ENCODE results near the gene NDUFC2.
"Not testable (repeated sequence)": the region's sequence is repeated elsewhere in the genome, so short reads cannot be mapped to it uniquely, and the experiment has no call there.

NDUFC2 gene

DNA sequence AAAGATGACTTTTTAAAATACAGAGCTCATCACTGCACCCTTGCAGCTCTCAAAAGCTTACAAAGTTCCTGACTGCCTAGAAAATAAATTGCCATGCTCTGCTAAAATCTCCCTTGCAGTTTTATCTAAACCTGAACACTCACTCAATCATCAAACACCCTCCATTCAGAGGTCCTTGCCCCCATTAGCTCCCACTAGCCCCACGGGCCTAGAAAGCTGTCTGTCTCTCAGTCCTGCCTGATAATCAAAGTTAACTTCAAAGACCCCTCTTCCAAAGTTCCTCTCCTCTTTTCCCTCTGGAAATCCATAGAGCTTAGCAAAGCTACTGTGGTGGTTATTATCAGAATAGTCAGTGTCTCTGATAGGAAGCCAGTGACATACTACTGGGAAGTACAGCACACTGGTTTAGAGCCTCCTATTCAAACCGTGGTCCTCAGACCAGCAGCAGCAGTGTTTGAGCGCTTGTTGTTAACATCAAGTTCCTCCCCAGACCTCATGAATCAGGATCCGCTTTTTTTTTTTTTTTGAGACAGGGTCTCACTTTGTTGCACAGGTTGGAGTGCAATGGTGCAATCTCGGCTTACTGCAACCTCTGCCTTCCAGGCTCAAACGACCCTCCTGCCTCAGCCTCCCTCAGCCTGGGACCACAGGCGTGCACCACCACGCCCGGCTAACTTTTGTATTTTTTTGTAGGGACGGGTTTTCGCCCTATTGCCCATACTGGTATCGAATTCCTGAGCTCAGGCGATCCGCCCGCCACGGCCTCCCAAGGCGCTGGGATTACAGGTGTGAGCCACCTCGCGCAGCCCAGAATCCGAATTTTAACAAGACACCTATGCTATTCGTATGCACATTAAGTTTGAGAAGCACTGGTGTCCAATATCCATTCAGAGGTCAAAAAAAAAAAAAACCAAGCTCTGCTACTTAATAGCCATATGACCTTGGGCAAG is 1.2 kb downstream of the NDUFC2 start:
- no peak for DNase-seq

DNA sequence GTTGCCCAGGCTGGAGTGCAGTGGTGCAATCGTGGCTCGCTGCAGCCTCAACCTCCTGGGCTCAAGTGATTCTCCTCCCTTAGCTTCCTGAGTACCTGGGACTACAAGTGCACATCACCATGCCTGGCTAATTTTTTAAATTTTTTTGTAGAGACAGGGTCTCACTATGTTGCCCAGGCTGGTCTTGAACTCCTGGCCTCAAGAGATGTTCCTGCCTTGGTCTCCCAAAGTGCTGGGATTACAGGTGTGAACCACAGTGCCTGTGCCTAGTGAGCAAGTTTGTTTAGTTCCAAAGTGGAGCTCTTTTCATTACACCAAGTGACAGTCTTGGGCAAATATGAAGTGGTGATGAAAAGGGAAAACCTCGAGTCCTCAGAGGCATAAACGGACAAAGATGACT is 2.1 kb downstream of the NDUFC2 start:
- DNase-seq, result not testable (repeated sequence)

DNA sequence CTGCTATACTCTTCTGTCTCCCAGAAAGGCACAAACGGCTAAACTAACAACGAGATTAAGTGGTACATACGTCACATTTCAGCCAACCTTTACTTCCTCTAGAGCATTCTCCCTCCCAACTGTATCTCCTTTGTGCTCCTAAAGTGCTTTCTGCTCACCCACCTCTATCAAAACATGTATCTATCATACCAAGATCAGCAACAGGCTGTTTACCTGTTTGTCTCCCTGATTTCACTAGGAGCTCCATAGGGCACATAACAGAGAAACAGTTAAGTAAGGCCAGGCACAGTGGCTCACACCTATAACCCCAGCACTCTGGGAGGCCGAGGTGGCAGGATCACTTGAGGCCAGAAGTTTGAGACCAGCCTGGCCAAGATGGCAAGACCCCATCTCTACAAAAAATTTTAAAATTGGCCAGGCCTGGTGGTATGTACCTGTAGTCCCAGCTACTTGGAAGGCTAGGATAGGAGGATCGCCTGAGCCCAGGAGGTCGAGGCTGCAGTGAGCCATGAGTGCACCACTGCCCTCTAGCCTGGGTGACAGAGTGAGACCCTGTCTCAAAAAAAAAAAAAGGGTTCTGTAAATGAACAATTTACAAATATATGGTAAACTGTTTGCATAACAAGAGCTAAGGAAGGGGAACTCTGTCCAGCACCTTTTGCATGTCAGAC is 2.8 kb downstream of the NDUFC2 start:
- no peak for DNase-seq

DNA sequence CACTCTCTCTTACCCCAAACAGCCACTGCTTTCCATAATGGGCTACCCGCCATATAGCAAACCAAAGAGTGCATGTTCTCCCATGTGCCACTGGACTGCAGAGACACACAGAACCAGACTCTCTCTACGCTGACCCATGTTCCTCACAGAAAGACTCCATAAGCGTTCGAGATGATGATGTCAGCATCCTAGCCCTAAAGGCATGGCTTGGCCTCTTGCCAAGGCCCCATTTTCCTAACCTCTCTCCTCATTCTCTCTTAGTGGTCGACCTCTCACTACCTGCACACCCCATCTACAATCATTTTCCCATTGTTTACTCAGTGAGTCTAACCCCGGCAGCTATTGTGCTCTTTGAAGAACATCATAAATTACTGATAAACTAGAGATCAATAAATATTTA is 4.9 kb downstream of the NDUFC2 start:
- no peak for DNase-seq

DNA sequence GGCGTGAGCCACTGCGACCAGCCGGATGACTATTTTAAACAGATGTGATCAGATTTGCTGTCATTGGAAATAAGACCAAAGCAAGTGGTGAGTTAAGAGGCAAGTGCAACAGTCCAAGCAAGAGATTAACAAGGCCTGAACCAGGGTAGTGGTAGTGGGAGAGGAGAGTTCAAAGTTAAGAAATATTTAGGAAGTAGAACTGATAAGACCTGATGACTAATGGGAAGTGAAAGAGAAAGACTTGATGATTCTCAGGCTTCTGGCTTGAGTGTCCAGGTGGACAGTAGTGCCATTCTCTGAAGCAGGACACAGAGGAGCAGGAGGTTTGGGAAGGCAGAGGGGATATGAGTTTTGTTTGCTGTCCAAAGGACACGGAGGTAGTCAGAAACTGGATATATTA is 7.2 kb downstream of the NDUFC2 start:
- DNase-seq, result no peak

DNA sequence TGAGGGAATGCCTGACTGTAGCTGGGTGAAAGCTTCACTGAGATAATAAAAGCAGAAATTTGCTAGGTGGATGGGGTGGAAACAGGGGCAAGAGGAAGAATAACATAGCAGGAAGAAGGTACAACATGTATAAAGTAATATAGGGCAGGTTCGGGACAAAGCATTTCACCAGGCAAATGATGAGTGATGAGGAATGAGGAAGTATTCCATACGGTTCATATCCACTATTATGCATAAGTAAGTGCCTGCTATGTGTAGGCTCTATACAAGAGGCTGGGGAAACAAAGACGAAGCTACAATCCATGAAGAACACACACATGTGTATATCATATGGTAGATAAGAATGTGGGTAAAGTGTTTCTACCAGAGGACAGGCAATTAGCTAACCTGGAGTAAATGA is 7.9 kb downstream of the NDUFC2 start:
- DNase-seq, result no peak

DNA sequence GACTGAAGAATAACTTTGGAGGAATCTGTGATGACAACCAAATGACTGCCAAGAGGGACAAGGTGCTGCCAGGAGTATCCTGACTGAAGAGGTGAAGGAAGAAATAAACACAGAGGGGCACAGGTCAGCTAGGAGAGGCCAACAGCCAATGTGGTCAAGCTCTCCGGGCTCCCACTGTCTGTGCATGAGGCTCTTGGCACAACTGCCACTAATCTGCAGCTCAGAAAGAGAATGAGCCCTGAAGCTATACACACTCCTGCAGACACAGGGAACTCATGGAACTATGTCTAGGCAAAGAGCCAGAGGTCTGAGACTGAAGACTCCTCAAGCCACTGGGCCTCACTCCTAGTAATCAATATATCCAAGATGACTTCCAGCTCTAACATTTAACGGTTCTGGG is 9.0 kb downstream of the NDUFC2 start:
- no peak for DNase-seq

DNA sequence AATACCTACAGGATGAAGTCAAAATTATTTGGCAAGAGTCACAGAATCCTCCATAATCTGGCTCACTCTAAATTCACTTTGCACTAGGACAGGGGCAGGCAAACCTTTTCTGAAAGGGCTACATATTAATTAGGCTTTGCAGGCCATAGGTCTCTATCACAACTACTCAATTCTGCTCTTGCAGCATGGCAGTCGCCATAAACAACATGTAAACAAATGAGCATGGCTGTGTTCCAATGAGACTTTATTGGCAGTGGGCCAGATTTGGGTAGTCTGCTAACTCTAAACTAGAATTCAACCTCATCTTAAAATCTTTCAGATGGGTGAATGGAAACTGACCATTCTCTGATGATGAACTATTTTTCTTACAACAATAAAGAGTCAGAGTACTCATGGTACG is 10.2 kb downstream of the NDUFC2 start:
- no peak for DNase-seq

DNA sequence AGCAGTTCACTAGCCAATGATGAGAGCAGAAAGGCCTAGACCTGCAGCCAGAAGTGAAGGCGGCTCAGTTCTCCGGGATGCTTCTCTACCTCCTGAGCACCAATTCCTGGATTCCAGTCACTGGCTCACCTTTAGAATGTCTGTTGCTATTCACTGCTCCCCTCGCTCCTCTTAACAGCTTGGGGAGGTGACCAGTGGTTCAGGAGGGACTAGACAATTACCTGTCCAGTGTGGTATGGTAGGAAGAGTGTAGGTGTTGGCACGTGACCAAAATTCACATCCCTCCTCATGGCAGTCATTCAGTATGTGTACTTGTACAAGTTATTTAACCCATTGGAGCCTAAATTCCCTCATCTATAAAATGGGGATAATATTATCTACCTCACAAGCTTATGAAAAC is 12.0 kb downstream of the NDUFC2 start:
- no peak for DNase-seq

DNA sequence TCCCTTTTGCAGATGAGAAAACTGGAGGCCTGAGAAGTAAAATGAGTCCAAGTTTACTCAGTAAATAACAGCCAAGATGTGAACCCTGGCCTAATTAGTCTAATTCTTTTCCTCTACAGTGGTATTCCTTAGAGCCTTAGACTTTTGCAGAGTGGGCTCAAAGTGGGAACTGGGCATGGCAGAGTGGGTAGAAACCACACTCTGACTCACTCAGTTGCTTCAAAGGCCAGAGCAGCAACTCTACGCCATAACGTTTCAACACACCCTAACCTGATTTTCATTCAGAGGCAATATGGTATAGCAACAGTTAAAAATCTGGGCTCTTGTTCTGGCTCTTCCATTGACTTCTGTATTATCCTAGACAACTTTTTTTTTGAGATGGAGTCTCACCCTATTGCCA is 13.2 kb downstream of the NDUFC2 start:
- DNase-seq, result no peak

DNA sequence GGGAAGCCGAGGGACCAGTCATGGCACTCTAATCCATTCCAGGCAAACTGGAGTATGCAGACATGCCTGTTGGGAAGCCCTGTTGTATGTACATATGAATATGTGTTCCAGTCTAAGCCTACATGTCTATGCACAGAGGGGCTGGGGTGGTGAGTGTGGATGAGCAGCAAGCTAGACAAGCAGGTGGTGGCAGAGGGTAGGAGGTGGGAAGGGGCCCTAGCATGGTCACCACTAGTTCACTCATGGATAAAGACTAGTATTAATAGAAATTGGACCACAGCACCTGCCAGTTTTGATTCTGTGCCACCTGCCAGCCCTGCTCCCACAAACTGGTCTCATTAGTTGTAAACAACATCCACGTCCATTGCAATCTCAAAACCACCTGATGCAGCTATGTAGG is 14.5 kb downstream of the NDUFC2 start:
- DNase-seq, result no peak

DNA sequence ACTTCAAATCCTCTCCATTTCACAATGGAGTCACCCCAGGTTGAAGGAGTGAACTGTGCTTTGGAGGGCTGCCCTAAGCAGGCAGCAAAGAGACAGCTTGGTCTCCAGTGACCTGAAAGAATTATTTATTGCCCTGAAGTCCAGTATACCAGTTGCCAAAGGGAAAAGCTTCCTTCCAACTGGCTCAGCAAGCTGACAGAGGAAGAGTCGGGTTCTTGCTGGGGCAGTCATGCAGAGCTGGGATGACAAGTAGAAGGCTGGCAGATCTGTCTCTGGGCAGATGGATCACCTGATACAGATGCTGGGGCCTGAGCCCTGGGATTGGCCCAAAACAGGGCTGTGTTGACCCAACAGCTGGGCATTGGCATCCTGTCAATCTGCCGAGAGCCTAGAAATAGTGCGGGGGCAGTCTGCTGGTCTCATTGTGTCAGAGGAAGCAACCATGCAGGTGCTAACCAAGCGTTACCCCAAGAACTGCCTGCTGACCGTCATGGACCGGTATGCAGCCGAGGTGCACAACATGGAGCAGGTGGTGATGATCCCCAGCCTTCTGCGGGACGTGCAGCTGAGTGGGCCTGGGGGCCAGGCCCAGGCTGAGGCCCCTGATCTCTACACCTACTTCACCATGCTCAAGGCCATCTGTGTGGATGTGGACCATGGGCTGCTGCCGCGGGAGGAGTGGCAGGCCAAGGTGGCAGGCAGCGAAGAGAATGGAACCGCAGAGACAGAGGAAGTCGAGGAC is 16.1 kb downstream of the NDUFC2 start, which contains the start of gene THRSP:
Gene THRSP (plus strand): TSS at position 422 of the 742 bp plus-strand sequence. CDS start 21 bp downstream, at position 443.
- DNase-seq, result no peak

DNA sequence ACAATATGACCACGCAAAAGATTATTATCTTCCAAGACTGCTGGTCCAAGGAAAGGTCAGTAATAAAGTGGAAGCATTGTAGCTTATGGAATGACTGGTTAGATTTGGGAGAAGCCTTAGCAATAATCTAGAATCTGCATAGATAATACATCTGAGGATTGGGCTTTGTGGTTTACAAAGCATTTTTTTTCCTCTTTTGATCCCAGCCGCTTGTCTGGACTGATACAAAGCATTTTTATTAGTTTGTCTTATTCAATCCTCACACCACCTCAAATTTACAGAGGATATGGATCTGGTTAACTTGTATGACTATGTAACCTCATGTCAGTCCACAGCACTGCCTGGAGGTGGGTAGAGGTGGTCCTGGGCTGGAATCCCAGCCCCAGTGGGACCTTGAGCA is 17.0 kb downstream of the NDUFC2 start:
- no peak for DNase-seq

DNA sequence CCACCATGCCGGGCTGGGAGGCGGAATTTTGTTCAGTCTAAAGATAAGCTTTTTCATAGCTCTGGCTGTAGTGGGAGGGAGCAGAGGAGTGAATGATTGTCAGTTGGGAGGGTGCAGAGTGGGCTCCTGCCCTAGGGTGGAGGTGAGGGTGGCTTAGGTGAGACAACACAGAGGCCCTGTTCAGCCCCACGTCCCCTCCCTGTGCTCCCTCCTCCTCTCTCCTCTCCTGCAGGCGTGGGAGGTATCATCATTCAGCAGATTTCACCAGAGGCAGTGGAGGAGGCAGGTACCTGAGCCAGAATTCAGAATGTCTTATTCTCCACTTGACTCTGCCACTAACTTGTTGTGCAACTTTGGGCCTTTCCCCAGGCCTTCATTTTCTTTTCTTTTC is 17.7 kb downstream of the NDUFC2 start:
- DNase-seq, result no peak

DNA sequence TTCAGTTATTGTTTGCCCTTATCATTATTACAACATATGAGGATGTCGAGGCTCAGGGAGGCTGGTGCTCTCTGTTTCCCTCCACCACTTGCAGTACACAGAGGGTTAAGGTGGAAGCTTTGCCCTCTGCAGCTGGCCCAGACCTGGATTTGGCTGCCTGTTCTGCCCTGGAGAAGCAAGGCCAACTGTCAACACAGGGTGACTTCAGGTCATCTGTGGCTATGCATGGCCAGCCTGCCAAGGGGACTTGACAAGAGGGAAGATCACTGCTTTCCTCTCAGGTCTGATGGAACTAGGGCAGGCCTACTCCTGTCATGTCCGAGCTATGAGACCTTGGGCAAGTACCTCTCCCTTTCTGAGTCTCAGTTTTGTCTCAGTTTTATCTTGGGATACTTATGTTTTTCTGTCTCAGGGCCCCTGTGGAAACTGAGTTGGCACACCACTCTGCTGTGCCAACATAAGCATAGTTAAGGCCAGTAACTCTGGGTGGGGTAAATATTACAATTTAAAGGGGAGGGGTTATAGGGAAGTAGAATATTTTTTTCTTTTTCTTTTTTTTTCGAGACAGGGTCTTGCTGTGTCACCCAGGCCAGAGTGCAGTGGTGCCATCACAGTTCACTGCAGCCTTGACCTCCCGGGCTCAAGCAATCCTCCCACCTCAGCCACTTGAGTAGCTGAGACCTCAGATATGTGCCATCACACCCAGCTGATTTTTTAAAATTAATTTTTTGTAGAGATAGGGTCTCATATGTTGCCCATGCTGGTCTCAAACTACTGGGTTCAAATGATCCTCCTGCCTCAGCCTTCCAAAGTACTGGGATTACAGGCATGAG is 18.4 kb downstream of the NDUFC2 start:
- DNase-seq, result no peak

DNA sequence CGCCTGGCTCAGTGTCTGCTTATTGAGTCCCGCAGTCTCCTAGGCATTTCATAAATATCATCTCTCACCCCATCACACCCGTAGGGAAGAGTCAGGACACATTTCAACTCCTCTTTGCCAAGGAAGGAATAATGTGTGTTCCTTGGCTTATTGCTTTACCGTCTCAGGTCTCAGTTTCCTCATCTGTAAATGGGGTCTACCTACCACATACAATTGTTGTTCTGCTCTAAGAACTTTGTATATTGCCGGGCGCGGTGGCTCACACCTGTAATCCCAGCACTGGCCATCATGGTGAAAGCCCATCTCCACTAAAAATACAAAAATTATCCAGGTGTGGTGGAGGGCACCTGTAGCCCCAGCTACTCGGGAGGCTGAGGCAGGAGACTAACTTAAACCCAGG is 19.1 kb downstream of the NDUFC2 start:
- no peak for DNase-seq

DNA sequence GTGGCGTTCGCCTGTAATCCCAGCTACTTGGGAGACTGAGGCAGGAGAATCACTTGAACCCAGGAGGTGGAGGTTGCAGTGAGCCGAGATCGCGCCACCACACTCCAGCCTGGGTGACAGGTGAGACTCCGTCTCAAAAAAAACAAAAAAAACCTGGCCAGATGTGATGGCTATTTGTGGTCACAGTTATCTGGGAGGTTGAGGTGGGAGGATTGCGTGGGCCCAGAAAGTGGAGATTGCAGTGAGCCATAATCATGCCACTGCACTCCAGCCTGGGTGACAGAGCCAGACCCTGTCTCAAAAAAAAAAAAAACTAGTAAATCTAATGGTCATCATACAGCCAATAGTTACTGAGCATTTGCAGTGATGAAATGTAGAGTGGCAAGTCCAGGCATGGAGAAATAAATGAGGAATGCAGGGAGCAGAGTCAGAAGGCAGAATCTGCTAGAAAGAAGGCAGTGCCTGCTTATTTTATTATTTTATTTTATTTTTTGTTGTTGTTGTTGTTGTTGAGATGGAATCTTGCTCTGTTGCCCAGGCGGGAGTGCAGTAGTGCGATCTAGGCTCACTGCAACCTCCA is 19.8 kb downstream of the NDUFC2 start:
- not testable (repeated sequence) for DNase-seq

DNA sequence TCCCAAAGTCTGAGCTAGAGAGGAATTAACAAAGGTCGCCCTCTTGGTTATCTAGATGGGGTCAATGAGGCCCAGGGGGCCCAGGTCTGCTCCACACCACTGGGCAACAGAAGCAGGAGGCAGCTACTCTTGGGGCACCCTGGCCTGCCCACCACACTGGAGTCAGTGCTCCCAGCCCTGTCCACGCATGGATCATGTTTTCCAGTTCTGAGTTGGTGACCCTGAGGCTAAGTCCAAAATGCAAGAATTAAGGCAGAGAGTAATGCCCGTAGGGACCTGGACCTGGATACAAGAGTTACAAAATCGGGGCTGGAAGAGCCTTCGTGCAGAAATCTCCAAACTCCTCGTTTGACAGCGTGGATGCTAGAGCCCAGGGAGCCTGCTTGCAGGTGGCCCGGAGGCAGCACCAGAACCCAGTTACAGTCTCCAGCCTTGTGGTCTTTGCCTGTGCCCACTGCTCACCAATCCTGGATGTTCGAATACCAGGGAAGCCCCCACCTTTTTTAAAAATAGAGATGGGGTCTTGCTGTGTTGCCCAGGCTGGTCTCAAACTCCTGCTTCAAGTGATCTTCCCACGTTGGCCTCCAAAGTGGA is 22.1 kb downstream of the NDUFC2 start:
- no peak for DNase-seq

DNA sequence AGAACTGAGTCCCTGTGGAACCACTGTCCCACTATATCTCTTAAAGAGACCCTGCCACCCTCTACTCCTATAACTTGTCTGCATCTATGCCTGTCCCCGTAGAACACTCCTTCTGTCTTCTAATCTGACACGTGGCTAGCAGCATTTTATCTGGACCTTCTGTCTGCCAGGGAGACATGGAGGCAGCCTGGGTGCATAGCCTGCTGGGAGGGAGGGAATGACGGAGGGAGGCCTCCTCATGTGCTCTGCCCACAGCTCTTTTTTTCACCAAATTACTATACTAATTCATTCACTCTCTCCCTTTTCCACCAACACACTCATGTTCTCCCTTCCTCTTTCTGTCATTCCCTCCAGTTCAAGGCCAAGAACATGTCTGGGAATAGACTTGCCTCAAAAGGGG is 23.6 kb downstream of the NDUFC2 start:
- DNase-seq, result no peak

DNA sequence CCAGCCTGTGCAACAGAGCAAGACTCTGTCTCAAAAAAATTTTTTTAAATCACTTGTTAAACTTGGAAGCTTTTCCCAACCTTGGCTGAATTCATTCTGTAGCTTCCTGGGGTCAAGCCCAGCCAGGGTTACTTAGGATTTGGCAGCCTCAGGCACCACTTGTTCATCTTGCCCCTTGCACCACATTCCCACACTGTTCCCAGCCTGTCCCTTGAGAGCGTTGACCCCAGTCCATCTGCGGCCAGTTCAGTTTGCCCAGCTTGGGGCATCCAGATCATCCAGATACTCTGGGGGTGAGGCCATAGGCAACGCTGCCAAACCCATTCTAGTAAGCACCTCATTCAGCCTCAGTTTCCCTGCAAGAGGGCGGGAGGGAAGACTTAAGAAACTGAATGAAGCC is 24.7 kb downstream of the NDUFC2 start:
- DNase-seq, result no peak

DNA sequence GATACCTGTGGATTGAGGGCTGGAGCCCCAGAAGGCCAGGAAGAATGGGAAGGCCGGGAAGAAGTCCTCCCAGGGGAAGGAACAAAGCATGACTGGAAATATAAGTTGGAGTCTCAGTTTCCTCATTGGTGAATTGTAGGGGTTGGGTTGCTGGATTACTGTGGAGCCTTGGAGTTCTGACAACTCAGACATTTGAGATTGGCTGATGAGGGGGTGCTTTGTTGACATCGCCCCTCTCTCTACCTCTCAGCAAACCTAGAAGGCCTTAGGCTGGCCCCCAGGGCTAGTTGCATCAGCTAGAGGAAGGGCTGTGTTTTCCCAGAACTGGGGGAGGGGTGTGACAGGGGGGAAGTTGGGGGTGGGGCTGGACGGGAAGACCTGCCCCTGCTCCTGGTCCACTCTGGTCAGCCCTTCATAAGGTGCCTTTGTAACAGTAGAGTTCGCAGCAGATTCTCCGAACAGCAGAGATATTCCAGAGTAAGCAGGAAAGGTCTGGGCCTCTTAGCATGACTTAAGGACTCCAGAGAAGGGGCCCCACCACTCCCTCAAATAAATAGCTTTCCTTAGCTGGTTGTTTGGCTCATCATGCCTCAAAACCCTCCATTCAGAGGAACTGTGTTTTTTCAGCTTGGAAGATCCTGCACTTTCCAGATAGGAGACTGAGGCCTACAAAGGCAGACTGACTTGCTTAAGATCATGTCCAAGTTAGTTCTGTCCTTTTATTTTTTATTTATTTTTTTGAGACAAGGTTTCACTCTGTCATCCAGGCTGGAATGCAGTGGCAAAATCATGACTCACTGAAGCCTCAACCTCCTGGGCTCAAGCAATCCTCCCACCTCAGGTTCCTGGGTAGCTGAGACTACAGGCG is 28.5 kb downstream of the NDUFC2 start:
- DNase-seq, result no peak
